Endothelial cell of umbilical vein (primary cell): ENCODE measurements around the gene CALD1. TPM values are rescaled to one million over a fixed set of nuclear protein-coding genes. Genes with fewer than 3 reads are reported as not detected.
"Not testable (repeated sequence)": the region's sequence is repeated elsewhere in the genome, so short reads cannot be mapped to it uniquely, and the experiment has no call there.

ENCODE experiments used
- BruUV-seq: library from RNA; stranded (reverse); fragments of 400-500 nt; replicated peaks from 2 replicates; lab custom pipeline; 2021; lab: Mats Ljungman, UMichigan
- CTCF ChIA-PET: fragments of 300-600, 350-600 bp; sonication (Branson Sonifier 250); formaldehyde crosslinking; loops from one replicate; lab custom pipeline; 2021; ENCODE audit warnings: antibody characterized with exemption, inconsistent platforms; lab: Charles Lee
- POLR2A ChIA-PET: fragments of 300-600, 350-600 bp; sonication (Branson Sonifier 250); formaldehyde crosslinking; loops from one replicate; lab custom pipeline; 2021; ENCODE audit warnings: antibody characterized with exemption, inconsistent platforms; lab: Charles Lee
- DNase-seq: peaks from one replicate; pipeline ENCODE4 v3.0.0-alpha.2; 2011; ENCODE audit warnings: low read depth, low spot score
- FAIRE-seq: peaks from 2 replicates; lab custom pipeline; 2011; peaks lifted over from hg19 to GRCh38; lab: Jason Lieb, UNC
- H2AFZ ChIP-seq: 2 replicates; pipeline ENCODE4 v1.6.0; 2012; ENCODE audit warnings: low read depth, low read length, control low read depth, inconsistent platforms
- H3K27ac ChIP-seq: 2 replicates; pipeline ENCODE4 v1.5.1; 2011; ENCODE audit warnings: low read depth, mild to moderate bottlenecking, control low read depth, low read length, moderate library complexity; ENCODE audit not compliant: insufficient read depth
- H3K27me3 ChIP-seq, 2 experiments: 2 replicates each; pipeline versions ENCODE4 v1.6.0 to v1.6.1; 2011; ENCODE audit warnings: low read length in 2 of 2, mixed read lengths in 1 of 2; ENCODE audit not compliant: control insufficient read depth in 2 of 2, insufficient read depth in 2 of 2
- H3K36me3 ChIP-seq, 2 experiments: 2 replicates in 1 of 2; 3 replicates in 1 of 2; pipeline ENCODE4 v1.5.1; 2011; ENCODE audit warnings: low read length in 2 of 2, mild to moderate bottlenecking in 1 of 2, moderate library complexity in 1 of 2; ENCODE audit not compliant: control insufficient read depth in 2 of 2, insufficient read depth in 2 of 2; ENCODE audit errors: extremely low read depth in 1 of 2
- H3K4me1 ChIP-seq: 3 replicates; pipeline ENCODE4 v1.5.1; 2011; ENCODE audit warnings: mild to moderate bottlenecking, low read length; ENCODE audit not compliant: control insufficient read depth, insufficient read depth; ENCODE audit errors: extremely low read depth
- H3K4me2 ChIP-seq: 2 replicates; pipeline ENCODE4 v1.6.1; 2011; ENCODE audit warnings: low read length, control low read depth, mixed read lengths; ENCODE audit not compliant: insufficient read depth
- H3K4me3 ChIP-seq, 3 experiments: fragments of 200-600 bp in 1 of 3; sonication (generic), shearing (Covaris generic) in 1 of 3; replicated peaks in 1 of 3; 2 replicates each; pipeline ENCODE4 v1.5.1; 2011 to 2016; ENCODE audit warnings: control low read depth in 3 of 3, low read length in 3 of 3, mild to moderate bottlenecking in 2 of 3, inconsistent platforms in 1 of 3, low read depth in 1 of 3, moderate library complexity in 1 of 3; ENCODE audit not compliant: insufficient read depth in 1 of 3
- H3K79me2 ChIP-seq: 2 replicates; pipeline ENCODE4 v1.6.0; 2012; ENCODE audit warnings: low read length, inconsistent platforms; ENCODE audit not compliant: control insufficient read depth, insufficient read depth
- H3K9ac ChIP-seq: replicated peaks from 2 replicates; pipeline ENCODE3; 2011; ENCODE audit warnings: low read length, control low read depth; ENCODE audit not compliant: insufficient read depth; ENCODE audit errors: extremely low read depth
- H3K9me1 ChIP-seq: replicated peaks from 3 replicates; pipeline ENCODE4 v1.6.0; 2011; ENCODE audit warnings: mild to moderate bottlenecking, low read length; ENCODE audit not compliant: control insufficient read depth, insufficient read depth; ENCODE audit errors: extremely low read depth
- H3K9me3 ChIP-seq: replicated peaks from 2 replicates; pipeline ENCODE4 v1.5.1; 2012; ENCODE audit warnings: low read length, inconsistent platforms; ENCODE audit not compliant: control insufficient read depth, insufficient read depth
- H4K20me1 ChIP-seq: replicated peaks from 2 replicates; pipeline ENCODE3; 2011; ENCODE audit warnings: mild to moderate bottlenecking, low read length; ENCODE audit not compliant: control insufficient read depth, insufficient read depth; ENCODE audit errors: extremely low read depth
- FOS ChIP-seq: IDR thresholded peaks from 2 replicates; pipeline ENCODE4 v1.6.1; 2011; ENCODE audit warnings: mild to moderate bottlenecking, low read length, moderate library complexity, borderline replicate concordance; ENCODE audit not compliant: insufficient read depth
- MYC ChIP-seq: IDR thresholded peaks from one replicate; pipeline ENCODE4 v1.6.1; 2011; ENCODE audit warnings: mild to moderate bottlenecking, low read depth, low read length
- dilution Hi-C: fragments of 300-500 bp; cut with MboI; formaldehyde crosslinking; loops from one replicate; pipeline ENCODE4 v1.15.0; 2019; ENCODE audit warnings: low sequenced_read_pairs; ENCODE audit not compliant: extremely low pct_ligation_motif_present
- intact Hi-C: fragments of 100-400 bp; cut with micrococcal nuclease; formaldehyde crosslinking; loops from one replicate; pipeline ENCODE4 v1.10.0; 2022
- polyA plus RNA-seq, 4 experiments: library from polyadenylated mRNA; depleted of rRNA in 3 of 4; stranded (reverse) in 3 of 4; unstranded in 1 of 4; fragments of >200 nt; gene quantifications; 2 replicates each; pipeline versions ENCODE4 v1.2.1 to v1.2.3, GENCODE V29; 2011 to 2012; ENCODE audit warnings: missing spikeins in 1 of 4
- total RNA-seq: library from RNA; stranded (reverse); gene quantifications from 2 replicates; pipeline ENCODE4 v1.2.3, GENCODE V29; 2021

Gene CALD1
- total and polyA plus RNA-seq, 2 donors (not counting 3 experiments of a cell fraction or from before 2014, with no cell fraction given): 136 to 307 TPM

DNA sequence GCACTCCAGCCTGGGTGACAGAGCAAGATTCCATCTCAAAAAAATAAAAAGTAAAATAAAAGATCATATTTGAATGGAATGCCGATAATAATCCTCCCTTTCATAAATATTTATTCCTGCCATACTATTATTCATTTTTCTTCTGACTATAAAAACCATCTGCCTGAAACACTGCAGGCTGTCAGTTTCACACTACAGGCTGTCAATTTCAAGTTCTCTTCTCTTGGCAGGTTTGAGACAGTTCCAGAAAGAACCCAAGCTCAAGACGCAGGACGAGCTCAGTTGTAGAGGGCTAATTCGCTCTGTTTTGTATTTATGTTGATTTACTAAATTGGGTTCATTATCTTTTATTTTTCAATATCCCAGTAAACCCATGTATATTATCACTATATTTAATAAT, 188.7 kb downstream of the CALD1 start:
- Histone ChIP-seq H3K9me1 (no peaks in the 10 kb centered on the region), H3K36me3 (peaks cover 13 to 26% of the 10 kb centered on the region in 2 experiments), H3K4me3 (no peak overlapping the region), H3K27me3 (no peaks in the 10 kb centered on the region), H3K79me2 (no peaks in the 10 kb centered on the region), H3K9me3 (no peaks in the 10 kb centered on the region), H3K4me1 (no peaks in the 10 kb centered on the region), H2AFZ (no peak overlapping the region), H3K4me2 (no peak overlapping the region), H3K27ac (no peak overlapping the region), H3K9ac (no peak overlapping the region), H4K20me1 (no peaks in the 10 kb centered on the region)
- POLR2A ChIA-PET: no interaction called here
- CTCF ChIA-PET: interaction anchor here (1.2 kb wide), 1 partner anchor 278 kb away, joined by 3 read pairs; no protein-coding TSS in a partner anchor
- dilution Hi-C loops (no loop called here), intact Hi-C loops (loop anchor here (5.0 kb wide), 1 partner anchor 204 kb away; the partner anchor contains the start of gene CYREN)
- DNase-seq (no peak), FAIRE-seq (no peak)
- TF ChIP-seq FOS: no peak
- TF ChIP-seq MYC: no peak
- no TSS peak for BruUV-seq

DNA sequence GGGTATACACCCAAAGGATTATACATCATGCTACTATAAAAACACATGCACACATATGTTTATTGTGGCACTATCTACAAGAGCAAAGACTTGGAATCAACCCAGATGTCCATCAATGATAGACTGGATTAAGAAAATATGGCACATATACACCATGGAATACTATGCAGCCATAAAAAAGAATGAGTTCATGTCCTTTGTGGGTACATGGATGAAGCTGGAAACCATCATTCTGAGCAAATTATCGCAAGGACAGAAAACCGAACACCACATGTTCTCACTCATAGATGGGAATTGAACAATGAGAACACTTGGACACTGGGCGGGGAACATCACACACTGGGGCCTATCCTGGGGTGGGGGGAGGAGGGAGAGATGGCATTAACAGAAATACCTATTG, 202.2 kb downstream of the CALD1 start:
- H3K4me3 ChIP-seq, BruUV-seq, H3K9me3 ChIP-seq, H3K4me1 ChIP-seq, H3K79me2 ChIP-seq, H3K27me3 ChIP-seq, intact Hi-C loops, dilution Hi-C loops, H3K9ac ChIP-seq, H3K4me2 ChIP-seq, DNase-seq, H4K20me1 ChIP-seq, H2AFZ ChIP-seq, CTCF ChIA-PET, H3K36me3 ChIP-seq, FAIRE-seq, POLR2A ChIA-PET, H3K9me1 ChIP-seq, H3K27ac ChIP-seq: not testable (repeated sequence)
